ENCODE data around the gene ZNF470.

The ZNF470 gene

DNA sequence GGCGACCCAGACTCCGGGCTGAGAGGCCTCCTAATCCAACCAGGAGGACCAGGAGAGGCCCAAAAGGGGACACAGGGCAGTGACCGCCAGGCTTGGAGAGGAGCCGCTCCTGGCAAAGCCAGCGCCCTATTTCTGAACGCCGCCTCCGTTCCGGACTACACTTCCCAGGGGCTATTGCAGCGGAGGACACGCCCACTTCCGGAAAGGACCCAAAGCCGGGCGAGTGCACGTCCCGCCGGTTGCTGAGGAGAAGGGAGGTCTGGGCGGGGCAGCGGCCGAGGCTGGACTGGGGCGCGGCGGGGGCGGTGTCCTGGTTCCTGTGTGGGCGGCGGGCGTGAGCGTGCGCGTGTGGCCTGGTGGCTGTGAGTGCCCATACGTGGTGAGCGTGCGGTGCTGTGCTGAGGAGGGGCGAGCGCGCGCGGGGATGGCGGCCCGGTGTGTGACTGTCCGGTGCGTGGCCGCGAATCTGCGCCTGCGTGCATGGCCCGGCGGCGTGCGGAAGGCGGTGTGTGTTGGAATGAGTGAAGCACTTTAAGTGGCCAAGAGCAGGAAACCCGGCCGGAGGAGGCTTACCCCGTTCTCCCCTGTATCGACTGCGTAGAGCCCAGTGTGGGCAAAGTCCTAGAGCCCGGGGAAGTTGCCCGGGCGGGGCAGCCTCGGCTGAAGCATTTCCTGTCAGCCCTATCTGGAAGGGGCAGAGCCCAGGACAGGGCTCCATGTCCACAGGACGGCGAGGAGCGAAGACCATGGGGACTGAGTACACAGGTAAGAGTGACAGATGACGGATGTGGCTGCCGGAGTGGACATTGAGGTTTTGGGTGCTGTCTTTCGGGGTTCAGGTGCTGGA is at the start of gene ZNF470:
ZNF470 (plus strand) TSS at position 195 of the 847 bp plus-strand sequence. CDS start 2,844 bp downstream, outside the sequence.
- in situ Hi-C loops (cut with MboI; ENCODE audit: low sequenced_read_pairs) = no loop called here

DNA sequence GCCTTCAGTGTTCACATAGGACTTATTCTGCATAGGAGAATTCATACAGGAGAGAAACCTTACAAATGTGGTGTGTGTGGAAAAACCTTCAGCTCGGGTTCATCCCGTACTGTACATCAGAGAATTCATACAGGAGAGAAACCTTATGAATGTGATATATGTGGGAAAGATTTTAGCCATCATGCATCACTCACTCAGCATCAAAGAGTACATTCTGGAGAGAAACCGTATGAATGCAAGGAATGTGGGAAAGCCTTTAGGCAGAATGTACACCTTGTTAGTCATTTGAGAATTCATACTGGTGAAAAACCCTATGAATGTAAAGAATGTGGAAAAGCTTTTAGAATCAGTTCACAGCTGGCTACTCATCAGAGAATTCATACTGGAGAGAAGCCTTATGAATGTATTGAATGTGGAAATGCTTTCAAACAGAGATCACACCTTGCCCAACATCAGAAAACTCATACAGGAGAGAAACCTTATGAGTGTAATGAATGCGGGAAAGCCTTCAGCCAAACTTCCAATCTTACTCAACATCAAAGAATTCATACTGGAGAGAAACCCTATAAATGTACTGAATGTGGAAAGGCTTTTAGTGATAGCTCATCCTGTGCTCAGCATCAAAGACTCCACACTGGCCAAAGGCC is 41.9 kb upstream of the ZNF470 start:
- in situ Hi-C loops (cut with MboI; ENCODE audit: low sequenced_read_pairs) = no loop called here

DNA sequence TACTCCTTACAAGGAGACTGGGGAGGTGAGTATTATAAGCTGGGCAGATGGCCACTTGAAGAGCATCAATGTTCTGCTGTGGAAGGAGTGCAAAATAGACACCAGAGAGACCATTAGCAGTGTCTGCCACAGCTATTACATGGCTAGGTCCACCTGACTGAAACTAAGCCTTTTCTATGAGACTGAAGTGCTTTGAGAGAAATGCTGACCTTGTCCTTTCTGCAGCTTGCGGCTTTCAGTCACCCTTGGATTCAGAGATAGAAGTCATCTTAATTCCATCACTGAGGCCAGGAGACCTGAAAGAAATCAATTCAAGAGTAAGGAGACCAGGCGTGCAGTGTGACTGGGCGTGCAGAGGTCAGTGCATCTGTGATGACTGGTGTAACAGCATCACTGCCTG is 29.8 kb upstream of the ZNF470 start:
- in situ Hi-C loops (cut with MboI; ENCODE audit: low sequenced_read_pairs) = no loop called here

DNA sequence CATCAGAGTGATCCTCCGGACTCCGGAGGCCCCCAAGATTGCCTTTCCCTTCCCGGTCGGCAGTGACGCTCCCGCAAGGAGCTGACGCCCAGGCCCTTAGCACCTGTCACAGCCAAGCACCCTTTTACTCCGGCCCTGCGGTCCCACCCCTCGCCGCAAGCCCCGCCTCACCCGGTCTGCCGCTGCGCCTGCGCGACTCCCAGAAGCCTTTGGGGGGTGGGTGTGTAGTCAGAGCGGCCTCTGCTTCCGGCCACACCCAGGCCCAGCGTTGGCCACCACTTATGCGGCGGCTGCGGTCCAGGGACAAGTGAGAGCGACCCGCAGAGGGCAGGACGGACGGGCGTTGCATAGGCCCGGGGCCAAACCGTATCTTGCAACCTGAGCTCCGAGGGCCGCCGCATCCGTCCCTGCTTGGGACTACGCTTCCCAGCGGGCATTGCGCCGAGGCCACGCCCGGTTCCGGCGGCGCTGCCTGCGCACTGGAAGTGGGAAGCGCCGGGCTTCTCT is 29.0 kb upstream of the ZNF470 start:
- in situ Hi-C loops (cut with MboI; ENCODE audit: low sequenced_read_pairs) = no loop called here

DNA sequence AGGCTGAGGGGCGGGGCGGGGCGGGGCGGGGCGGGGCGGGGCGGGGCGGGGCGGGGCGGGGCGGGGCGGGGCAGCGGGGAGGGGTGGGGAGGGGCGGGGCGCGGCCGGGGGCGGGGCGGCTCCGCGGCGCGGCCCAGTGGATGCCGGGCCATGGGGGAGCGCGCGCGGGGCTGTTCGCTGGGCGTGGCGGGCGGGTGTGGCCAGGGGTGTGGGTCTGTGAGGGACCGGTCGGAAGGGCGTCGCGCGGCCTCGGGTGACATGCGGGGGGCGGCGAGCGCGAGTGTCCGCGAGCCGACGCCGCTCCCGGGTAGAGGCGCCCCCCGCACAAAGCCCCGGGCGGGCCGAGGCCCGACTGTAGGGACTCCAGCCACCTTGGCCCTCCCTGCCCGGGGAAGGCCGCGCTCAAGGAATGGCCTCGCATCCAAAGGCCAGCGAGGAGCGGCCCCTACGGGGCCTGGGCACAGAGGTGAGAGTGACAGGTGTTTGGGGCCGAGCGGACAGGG is 28.5 kb upstream of the ZNF470 start, which contains the start of gene ZFP28:
ZFP28 (plus strand) TSS at position 188 of the 503 bp plus-strand sequence; CDS start at position 259, 71 bp downstream.
- in situ Hi-C loops (cut with MboI; ENCODE audit: low sequenced_read_pairs) = no loop called here

DNA sequence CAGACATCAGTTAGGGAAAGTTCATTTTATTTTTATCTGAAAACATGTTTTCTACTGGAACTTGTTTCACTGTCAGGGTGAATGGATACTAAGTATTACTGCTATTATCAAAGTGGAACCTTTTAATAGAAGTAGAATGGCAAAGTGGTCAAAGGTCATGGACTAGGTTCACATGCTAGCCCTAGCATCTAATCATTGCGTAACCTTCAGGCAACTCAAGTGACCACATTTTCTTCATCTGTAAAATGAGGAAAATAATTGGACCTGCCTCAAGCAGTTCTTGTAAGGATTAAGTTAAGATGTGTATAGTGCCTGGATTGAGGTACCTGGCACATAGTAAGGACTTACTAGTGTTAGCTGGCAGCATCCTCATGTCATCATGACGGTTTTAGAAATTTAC is 23.5 kb upstream of the ZNF470 start:
- in situ Hi-C loops (cut with MboI; ENCODE audit: low sequenced_read_pairs) = no loop called here

DNA sequence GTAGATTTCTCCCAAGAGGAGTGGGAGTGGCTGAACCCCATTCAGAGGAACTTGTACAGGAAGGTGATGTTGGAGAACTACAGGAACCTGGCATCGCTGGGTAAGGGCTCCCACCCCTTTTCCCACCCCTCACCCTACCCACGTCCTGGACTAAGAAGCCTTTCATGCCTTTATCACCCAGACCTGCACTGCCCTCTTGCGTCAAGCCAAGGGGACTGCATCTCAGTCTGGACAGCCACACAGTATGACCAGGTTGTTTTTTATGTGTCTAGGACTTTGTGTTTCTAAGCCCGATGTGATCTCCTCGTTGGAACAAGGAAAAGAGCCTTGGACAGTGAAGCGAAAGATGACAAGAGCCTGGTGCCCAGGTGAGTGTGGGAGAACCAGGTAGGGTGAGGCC is 19.7 kb upstream of the ZNF470 start:
- in situ Hi-C loops (cut with MboI; ENCODE audit: low sequenced_read_pairs) = no loop called here

DNA sequence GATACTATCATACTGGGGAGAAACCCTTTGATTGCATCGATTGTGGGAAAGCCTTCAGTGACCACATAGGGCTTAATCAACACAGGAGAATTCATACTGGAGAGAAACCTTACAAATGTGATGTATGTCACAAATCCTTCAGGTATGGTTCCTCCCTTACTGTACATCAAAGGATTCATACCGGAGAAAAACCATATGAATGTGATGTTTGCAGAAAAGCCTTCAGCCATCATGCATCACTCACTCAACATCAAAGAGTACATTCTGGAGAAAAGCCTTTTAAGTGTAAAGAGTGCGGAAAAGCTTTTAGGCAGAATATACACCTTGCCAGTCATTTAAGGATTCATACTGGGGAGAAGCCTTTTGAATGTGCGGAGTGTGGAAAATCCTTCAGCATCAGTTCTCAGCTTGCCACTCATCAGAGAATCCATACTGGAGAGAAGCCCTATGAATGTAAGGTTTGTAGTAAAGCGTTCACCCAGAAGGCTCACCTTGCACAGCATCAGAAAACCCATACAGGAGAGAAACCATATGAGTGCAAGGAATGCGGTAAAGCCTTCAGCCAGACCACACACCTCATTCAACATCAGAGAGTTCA is 12.9 kb upstream of the ZNF470 start:
- in situ Hi-C loops (cut with MboI; ENCODE audit: low sequenced_read_pairs) = no loop called here

DNA sequence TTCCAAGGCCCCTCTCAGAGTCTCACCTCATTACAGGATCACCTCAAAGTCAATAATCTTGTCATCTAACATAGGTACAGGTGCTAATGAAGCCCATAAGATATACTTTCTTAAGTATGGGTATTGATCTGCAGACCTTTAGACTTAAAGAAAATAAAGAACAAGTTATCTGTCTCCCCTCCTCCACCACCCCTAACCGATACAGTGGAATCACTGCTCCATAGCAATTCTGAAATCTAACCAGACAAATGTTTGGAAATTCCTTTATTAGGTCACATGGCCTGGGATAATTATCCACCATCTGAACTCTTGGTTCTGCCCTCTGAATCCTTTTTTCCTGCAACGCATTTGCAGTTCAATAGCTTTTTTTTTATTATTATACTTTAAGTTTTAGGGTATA is 4.5 kb upstream of the ZNF470 start:
- in situ Hi-C loops (cut with MboI; ENCODE audit: low sequenced_read_pairs) = no loop called here

DNA sequence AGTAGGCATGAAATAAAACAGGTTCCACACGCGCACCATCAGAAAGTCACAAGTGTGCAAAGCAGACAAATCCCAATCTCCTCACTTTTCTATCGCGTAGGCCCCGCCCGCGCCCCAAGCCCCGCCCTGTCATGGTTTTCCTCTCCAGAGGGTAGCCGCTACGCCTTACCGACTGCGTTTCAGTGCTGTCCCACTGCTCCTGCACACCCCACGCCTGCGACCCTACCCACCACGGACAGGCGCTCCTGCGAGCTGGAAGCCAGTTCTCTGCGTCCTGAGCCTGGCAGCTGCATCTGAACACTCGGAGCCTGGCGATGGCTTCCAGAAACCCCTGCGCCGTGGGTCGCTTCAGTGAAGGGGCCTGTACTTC is 379 bp upstream of the ZNF470 start:
- in situ Hi-C loops (cut with MboI; ENCODE audit: low sequenced_read_pairs) = no loop called here

DNA sequence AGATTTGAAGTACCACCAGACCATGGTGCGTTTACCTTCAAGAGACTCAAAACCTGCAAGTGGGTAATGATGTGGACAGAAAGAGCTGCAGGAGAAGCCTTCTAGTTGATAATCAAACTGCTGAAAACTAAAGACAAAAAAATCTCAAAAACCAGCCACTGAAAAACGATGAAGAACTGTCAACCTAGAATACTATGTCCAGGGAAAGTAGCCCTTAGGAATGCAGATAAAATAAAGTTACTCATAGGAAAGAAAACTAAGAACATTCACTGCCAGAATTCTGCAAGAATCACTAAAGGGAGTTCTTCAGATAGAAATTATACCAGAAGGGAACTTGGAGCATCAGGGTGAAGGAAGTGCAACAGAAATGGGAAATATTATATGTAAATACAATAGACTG is 5.3 kb downstream of the ZNF470 start:
- in situ Hi-C loops (cut with MboI; ENCODE audit: low sequenced_read_pairs) = no loop called here

DNA sequence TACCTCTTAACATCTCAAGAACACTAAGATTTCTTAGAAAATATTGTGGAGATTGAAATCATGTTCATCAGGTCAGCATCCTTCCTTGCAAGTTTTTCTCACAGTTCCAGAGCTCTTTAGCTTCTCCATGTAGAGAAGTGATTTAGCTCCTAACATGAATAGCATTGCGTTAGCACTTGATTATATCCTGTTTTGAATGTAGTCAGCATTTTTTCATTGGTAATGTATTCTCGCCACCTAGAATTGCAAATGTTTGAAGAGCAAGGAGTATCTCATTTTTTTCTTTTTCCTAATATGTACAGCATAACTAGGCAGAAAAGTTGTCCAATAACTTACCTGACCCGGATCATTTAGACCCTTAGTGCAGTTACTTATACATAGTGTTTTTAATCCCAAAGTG is 6.6 kb downstream of the ZNF470 start:
- in situ Hi-C loops (cut with MboI; ENCODE audit: low sequenced_read_pairs) = no loop called here

DNA sequence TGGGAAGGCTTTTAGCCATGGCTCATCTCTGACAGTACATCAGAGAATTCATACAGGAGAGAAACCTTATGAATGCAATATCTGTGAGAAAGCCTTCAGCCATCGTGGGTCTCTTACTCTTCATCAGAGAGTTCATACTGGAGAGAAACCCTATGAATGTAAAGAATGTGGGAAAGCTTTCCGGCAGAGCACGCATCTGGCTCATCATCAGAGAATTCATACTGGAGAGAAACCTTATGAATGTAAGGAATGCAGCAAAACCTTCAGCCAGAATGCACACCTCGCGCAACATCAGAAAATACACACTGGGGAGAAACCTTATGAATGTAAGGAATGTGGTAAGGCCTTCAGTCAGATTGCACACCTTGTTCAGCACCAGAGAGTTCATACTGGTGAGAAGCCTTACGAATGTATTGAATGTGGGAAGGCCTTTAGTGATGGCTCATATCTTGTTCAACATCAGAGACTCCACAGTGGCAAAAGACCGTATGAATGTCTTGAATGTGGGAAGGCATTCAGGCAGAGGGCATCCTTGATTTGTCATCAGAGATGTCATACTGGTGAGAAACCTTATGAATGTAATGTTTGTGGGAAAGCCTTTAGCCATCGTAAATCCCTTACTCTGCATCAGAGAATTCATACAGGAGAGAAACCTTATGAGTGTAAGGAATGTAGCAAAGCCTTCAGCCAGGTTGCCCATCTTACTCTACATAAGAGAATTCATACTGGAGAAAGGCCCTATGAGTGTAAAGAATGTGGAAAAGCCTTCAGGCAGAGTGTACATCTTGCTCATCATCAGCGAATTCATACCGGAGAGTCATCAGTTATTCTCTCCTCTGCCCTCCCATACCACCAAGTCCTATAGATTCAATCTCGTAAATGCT is 10.7 kb downstream of the ZNF470 start:
- in situ Hi-C loops (cut with MboI; ENCODE audit: low sequenced_read_pairs) = no loop called here

DNA sequence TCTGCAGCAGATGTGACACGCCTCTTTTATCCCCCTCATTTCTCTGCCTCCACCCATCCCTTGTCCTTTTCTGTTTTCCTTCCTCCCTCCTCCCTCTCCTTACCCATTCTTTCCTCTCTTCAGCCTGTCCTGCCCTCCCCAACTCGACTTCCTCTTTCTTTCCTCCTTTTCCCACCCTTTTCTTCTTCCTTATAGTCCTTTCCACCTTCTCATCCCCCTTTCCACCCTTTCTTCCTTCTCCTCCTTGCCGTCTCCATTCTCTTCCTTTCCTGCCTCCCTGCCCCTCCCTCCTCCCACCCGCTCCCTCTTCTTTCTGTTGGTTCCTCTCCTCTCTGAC is 27.1 kb downstream of the ZNF470 start:
- in situ Hi-C loops (cut with MboI; ENCODE audit: low sequenced_read_pairs) = no loop called here

DNA sequence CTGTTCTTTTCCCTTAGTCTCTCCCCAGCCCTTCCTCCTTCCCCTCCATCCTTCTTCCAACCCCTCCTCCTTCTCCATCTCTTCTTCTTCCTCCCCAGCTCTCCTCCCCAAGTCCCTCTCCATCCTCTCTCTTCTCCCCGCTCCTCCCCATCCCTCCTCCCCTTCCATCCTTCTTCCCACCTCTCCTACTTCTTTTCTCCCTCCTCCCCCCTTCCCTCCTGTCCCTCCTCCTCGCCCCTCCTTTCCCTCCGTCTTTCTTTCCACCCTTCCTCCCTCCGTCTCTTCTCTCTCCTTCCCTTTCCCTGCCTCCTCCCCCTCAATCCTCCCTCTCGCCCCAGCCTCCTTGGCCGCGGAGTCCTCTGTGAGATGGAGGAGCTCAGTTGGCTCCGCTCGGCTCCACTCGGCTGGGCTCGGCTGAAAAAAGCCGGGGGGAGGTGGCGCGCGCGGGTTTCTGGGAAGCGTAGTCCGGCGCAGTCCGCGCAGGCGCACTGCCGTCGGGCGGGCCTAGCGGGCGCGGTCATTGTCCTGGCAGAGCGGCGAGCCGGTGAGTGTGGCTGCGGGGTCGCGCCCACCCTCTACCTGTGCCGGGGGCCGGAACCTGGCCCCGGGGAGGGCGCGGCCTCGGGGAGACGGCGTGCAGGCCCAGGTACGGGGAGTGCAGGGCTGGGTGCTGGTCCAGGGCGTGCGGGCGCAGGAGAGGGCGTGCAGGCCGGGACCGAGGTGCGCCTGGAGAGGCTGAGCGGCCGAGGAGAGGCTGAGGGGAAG is 27.7 kb downstream of the ZNF470 start, which contains the start of gene ZNF71:
ZNF71 (plus strand) TSS at position 520 of the 765 bp plus-strand sequence. CDS start 6,257 bp downstream, outside the sequence.
- in situ Hi-C loops (cut with MboI; ENCODE audit: low sequenced_read_pairs) = no loop called here

DNA sequence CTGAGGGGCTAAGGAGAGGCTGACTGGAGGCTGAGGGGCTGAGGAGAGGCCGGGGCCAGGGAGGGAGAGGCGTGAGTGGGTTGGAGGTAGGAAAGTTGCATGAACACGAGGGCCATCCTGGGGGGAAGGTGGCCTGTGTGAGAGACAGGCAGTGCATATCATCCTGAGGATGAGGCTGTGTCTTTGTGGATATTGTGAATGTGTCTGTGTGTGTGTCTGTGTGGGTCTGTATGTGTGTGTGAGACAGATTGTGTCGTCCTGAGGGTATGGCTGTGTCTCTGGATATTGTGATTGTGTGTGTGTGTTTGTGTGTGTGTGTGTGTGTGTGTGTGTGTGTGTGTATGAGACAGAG is 28.3 kb downstream of the ZNF470 start:
- in situ Hi-C loops (cut with MboI; ENCODE audit: low sequenced_read_pairs) = no loop called here

DNA sequence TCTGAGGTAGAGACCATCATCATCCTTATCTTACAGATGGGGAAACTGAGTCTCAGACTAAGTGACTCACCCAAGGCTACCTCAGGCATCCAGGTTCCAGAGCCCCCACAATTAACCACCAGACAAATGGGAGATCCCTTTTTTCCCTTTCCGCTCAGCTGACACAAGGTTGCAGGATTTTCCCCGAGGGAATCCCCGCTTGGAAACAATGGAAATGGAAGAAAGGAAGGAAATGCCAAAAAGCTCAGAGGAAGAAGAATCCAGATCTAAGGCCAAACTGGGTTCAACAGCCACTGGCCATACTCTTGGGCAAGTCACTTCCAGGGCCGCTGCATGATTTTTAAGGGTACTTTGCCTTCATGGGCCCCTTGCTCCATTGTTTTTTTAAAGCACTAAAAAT is 29.4 kb downstream of the ZNF470 start:
- in situ Hi-C loops (cut with MboI; ENCODE audit: low sequenced_read_pairs) = no loop called here

DNA sequence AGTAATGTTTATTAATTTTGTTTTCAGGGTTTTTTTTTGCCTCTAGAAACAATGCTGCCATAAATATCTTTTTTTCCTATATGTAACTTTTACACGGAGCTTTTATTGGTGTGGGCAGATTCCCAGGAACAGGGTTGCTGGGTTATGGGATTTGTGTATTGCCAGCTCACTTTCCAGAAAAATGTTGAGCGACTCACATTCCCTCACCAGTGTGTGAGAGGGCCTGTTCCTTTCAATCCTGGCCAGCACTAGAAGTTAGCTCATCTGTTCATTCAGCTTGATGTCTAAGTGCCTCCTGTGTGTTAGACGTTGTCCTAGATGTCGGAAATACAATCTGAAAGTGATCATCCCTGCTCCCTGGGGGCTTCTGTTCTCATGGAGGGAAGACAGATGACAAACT is 30.4 kb downstream of the ZNF470 start:
- in situ Hi-C loops (cut with MboI; ENCODE audit: low sequenced_read_pairs) = no loop called here

DNA sequence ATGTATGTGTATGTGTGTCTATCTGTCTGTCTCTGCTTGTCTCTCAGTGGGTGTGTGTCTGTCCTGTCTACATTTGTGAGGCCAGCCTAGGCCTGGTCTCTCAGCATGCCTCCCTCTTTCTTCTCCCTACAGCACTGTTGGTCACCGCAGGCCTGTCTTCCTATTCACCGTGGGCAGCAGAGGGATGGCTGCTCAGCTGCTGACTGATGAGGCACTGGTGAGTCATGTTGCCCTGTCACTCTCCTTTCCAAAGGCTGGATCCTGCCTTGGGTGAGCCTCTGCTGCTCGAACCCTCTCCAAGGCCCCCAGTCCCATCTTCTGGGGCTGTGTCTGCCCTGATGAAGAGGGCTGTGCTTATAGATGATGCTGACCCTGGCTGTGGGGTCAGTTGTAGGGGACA is 34.1 kb downstream of the ZNF470 start:
- in situ Hi-C loops (cut with MboI; ENCODE audit: low sequenced_read_pairs) = no loop called here

DNA sequence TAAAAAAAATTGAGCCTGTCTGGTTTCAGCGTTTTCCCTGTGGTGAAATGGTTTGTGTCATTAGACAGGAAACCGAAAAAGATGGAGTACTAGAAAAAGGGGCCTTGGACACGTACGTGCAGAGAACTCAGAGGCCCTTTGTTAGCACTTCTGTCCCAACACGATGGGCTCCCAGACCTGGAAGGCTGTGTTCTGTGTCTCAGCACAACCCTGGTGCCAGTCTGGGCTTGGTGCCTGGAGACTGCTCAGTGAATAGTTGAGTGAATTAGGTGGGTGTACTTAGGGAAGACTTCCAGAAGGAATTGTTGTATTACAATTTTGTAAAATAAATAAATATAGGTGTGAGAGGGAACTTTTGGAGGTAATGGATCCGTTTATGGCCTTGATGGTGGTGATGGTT is 36.6 kb downstream of the ZNF470 start:
- in situ Hi-C loops (cut with MboI; ENCODE audit: low sequenced_read_pairs) = no loop called here

All from HL-60/S4 (cell line).